DND-41 (cell line): ENCODE results near the gene NMUR2.

Source experiments
- ATAC-seq: fragments of 200-7000 bp; cut with Tn5 transposase; 3 replicates; pipeline ENCODE4 v1.9.1; 2021; ENCODE audit warnings: low read depth; ENCODE audit not compliant: insufficient read depth
- DNase-seq: peaks from one replicate; pipeline ENCODE4 v3.0.0-alpha.2; 2020
- H2AFZ ChIP-seq: 2 replicates; pipeline ENCODE4 v1.6.0; 2012; ENCODE audit warnings: low read depth, low read length
- H3K27ac ChIP-seq: 2 replicates; pipeline ENCODE4 v1.5.1; 2012; ENCODE audit warnings: low read length, inconsistent platforms
- H3K27me3 ChIP-seq: fragments of 200-600 bp; sonication (generic); 2 replicates; pipeline ENCODE4 v1.6.0; 2012; ENCODE audit warnings: low read length, mild to moderate bottlenecking, inconsistent platforms; ENCODE audit not compliant: insufficient read depth, poor library complexity
- H3K36me3 ChIP-seq: 2 replicates; pipeline ENCODE4 v1.5.1; 2012; ENCODE audit warnings: low read length, inconsistent platforms; ENCODE audit not compliant: insufficient read depth
- H3K4me1 ChIP-seq: 2 replicates; pipeline ENCODE4 v1.5.1; 2012; ENCODE audit warnings: mild to moderate bottlenecking, low read length; ENCODE audit not compliant: insufficient read depth
- H3K4me2 ChIP-seq: 2 replicates; pipeline ENCODE4 v1.6.0; 2012; ENCODE audit warnings: mild to moderate bottlenecking, moderate library complexity, low read length, inconsistent platforms; ENCODE audit not compliant: insufficient read depth
- H3K4me3 ChIP-seq, 2 experiments: fragments of 200-600 bp in 1 of 2; shearing (Covaris generic) in 1 of 2; 2 replicates each; pipeline ENCODE4 v1.5.1; 2012 to 2016; ENCODE audit warnings: inconsistent platforms in 2 of 2, low read length in 2 of 2, mild to moderate bottlenecking in 2 of 2, low read depth in 1 of 2, moderate library complexity in 1 of 2
- H3K79me2 ChIP-seq: 2 replicates; pipeline ENCODE4 v1.6.0; 2012; ENCODE audit warnings: low read length, inconsistent platforms; ENCODE audit not compliant: insufficient read depth
- H3K9ac ChIP-seq: 2 replicates; pipeline ENCODE4 v1.6.0; 2012; ENCODE audit warnings: low read depth, mild to moderate bottlenecking, inconsistent platforms, low read length, moderate library complexity
- H3K9me3 ChIP-seq: 2 replicates; pipeline ENCODE4 v1.5.1; 2012; ENCODE audit warnings: low read length, moderate library complexity, mild to moderate bottlenecking, inconsistent platforms; ENCODE audit not compliant: insufficient read depth, severe bottlenecking
- H4K20me1 ChIP-seq: 2 replicates; pipeline ENCODE4 v1.6.0; 2012; ENCODE audit warnings: low read length; ENCODE audit not compliant: insufficient read depth
- CTCF ChIP-seq: IDR thresholded peaks from 2 replicates; pipeline ENCODE4 v1.5.1; 2012; ENCODE audit warnings: borderline replicate concordance, low read length, moderate library complexity, mild to moderate bottlenecking; ENCODE audit not compliant: poor library complexity, severe bottlenecking; ENCODE audit errors: extremely low read depth
- EZH2 ChIP-seq: IDR thresholded peaks from 3 replicates; pipeline ENCODE4 v1.6.1; 2012; ENCODE audit warnings: borderline replicate concordance, low read depth, mild to moderate bottlenecking, moderate library complexity, low read length, inconsistent platforms; ENCODE audit not compliant: severe bottlenecking

Gene NMUR2

GRCh38 chr5:152356506-152356905 is 48.6 kb downstream of the NMUR2 start:
- no peak for TF ChIP-seq CTCF
- TF ChIP-seq EZH2 = no peak
- H3K4me3 ChIP-seq = no peak overlapping the region
- no peak for DNase-seq

GRCh38 chr5:152355061-152355460 is 50.0 kb downstream of the NMUR2 start:
- DNase-seq (no peak), ATAC-seq (no peak)
- Histone ChIP-seq H3K36me3 (no peaks in the 10 kb centered on the region), H3K9me3 (no peaks in the 10 kb centered on the region), H3K79me2 (no peaks in the 10 kb centered on the region), H3K4me2 (no peak overlapping the region), H3K4me1 (no peaks in the 10 kb centered on the region), H2AFZ (no peak overlapping the region), H3K27ac (no peak overlapping the region), H3K27me3 (no peaks in the 10 kb centered on the region), H3K9ac (no peak overlapping the region), H4K20me1 (no peaks in the 10 kb centered on the region), H3K4me3 (no peak overlapping the region)
- TF ChIP-seq CTCF (no peak), EZH2 (no peak)

More at GRCh38 chr5:152356506-152356905, 48.6 kb downstream of the NMUR2 start:
- Histone ChIP-seq H3K27ac (no peak overlapping the region), H3K27me3 (no peaks in the 10 kb centered on the region), H3K9me3 (no peaks in the 10 kb centered on the region), H3K9ac (no peak overlapping the region), H3K36me3 (no peaks in the 10 kb centered on the region), H2AFZ (no peak overlapping the region), H3K79me2 (no peaks in the 10 kb centered on the region), H4K20me1 (no peaks in the 10 kb centered on the region), H3K4me1 (no peaks in the 10 kb centered on the region), H3K4me2 (no peak overlapping the region)
- ATAC-seq = no peak

GRCh38 chr5:152353001-152353400 is 52.1 kb downstream of the NMUR2 start:
- DNase-seq (no peak), ATAC-seq (no peak)
- no peak for TF ChIP-seq EZH2
- no peak for TF ChIP-seq CTCF
- Histone ChIP-seq H3K27me3 (no peaks in the 10 kb centered on the region), H3K36me3 (no peaks in the 10 kb centered on the region), H3K79me2 (no peaks in the 10 kb centered on the region), H3K4me2 (no peak overlapping the region), H3K9ac (no peak overlapping the region), H3K27ac (no peak overlapping the region), H3K9me3 (no peaks in the 10 kb centered on the region), H4K20me1 (no peaks in the 10 kb centered on the region), H2AFZ (no peak overlapping the region), H3K4me3 (no peak overlapping the region), H3K4me1 (no peaks in the 10 kb centered on the region)
